OCI-LY1 (cell line): ENCODE measurements around the gene DDX56.

ENCODE experiments used
- H2AFZ ChIP-seq: fragments of 200-600 bp; sonication (generic), shearing (Covaris generic); 2 replicates; pipeline ENCODE4 v1.6.0; 2014; ENCODE audit warnings: antibody characterized with exemption, mild to moderate bottlenecking, low read length
- H3F3A ChIP-seq: fragments of 200-600 bp; sonication (generic), shearing (Covaris generic); 2 replicates; pipeline ENCODE4 v1.6.0; 2014; ENCODE audit warnings: mild to moderate bottlenecking, antibody characterized with exemption, low read length, moderate library complexity; ENCODE audit not compliant: insufficient read depth
- H3K27ac ChIP-seq: fragments of 200-600 bp; sonication (generic); 2 replicates; pipeline ENCODE4 v1.5.1; 2014; ENCODE audit warnings: low read length, mixed run types, mild to moderate bottlenecking, low read depth; ENCODE audit not compliant: poor library complexity, severe bottlenecking
- H3K27me3 ChIP-seq: fragments of 200-600 bp; sonication (generic); 2 replicates; pipeline ENCODE4 v1.6.0; 2014; ENCODE audit warnings: antibody characterized with exemption, mild to moderate bottlenecking, low read length, moderate library complexity; ENCODE audit not compliant: insufficient read depth
- H3K36me3 ChIP-seq: fragments of 200-600 bp; sonication (generic); 2 replicates; pipeline ENCODE4 v1.6.1; 2014; ENCODE audit warnings: mild to moderate bottlenecking, antibody characterized with exemption, low read length, moderate library complexity, mixed read lengths; ENCODE audit not compliant: insufficient read depth
- H3K4me1 ChIP-seq: fragments of 200-600 bp; sonication (generic); 2 replicates; pipeline ENCODE4 v1.5.1; 2014; ENCODE audit warnings: mild to moderate bottlenecking, low read length, moderate library complexity; ENCODE audit not compliant: insufficient read depth, severe bottlenecking
- H3K4me2 ChIP-seq: fragments of 200-600 bp; sonication (generic), shearing (Covaris generic); 2 replicates; pipeline ENCODE4 v1.6.1; 2014; ENCODE audit warnings: low read length
- H3K4me3 ChIP-seq: fragments of 200-600 bp; sonication (generic); 2 replicates; pipeline ENCODE4 v1.5.1; 2014; ENCODE audit warnings: low read length, low read depth, mild to moderate bottlenecking, mixed read lengths; ENCODE audit not compliant: poor library complexity, severe bottlenecking
- H3K79me2 ChIP-seq: fragments of 200-600 bp; shearing (Covaris generic); 2 replicates; pipeline ENCODE4 v1.6.1; 2016; ENCODE audit warnings: mixed run types, low read length, mixed read lengths; ENCODE audit not compliant: insufficient read depth
- H3K9ac ChIP-seq: fragments of 200-600 bp; sonication (generic), shearing (Covaris generic); 2 replicates; pipeline ENCODE4 v1.6.1; 2014; ENCODE audit warnings: mild to moderate bottlenecking, low read length, mixed read lengths
- H3K9me2 ChIP-seq: fragments of 200-600 bp; sonication (generic), shearing (Covaris generic); 2 replicates; pipeline ENCODE4 v1.6.1; 2014; ENCODE audit warnings: low read depth, mild to moderate bottlenecking, low read length, mixed read lengths
- H3K9me3 ChIP-seq: fragments of 200-600 bp; shearing (Covaris generic); 2 replicates; pipeline ENCODE4 v1.6.1; 2014; ENCODE audit warnings: low read length, mixed read lengths
- H4K20me1 ChIP-seq: fragments of 200-600 bp; sonication (generic), shearing (Covaris generic); 2 replicates; pipeline ENCODE4 v1.6.0; 2016; ENCODE audit warnings: mild to moderate bottlenecking, low read length; ENCODE audit not compliant: insufficient read depth
- EZH2 ChIP-seq: fragments of 200-600 bp; sonication (generic), shearing (Covaris generic); IDR thresholded peaks from 2 replicates; pipeline ENCODE4 v1.8.0; 2017; ENCODE audit warnings: borderline replicate concordance, mixed run types, mild to moderate bottlenecking, antibody characterized with exemption, low read length, moderate library complexity, mixed read lengths
- TF ChIP-seq, protein P1 (sequence below): fragments of 200-600 bp; sonication (generic), shearing (Covaris generic); IDR thresholded peaks from 2 replicates; pipeline ENCODE4 v1.5.1; 2017; ENCODE audit warnings: mild to moderate bottlenecking, antibody characterized with exemption, low read length, moderate library complexity, mixed read lengths

Gene DDX56

DNA sequence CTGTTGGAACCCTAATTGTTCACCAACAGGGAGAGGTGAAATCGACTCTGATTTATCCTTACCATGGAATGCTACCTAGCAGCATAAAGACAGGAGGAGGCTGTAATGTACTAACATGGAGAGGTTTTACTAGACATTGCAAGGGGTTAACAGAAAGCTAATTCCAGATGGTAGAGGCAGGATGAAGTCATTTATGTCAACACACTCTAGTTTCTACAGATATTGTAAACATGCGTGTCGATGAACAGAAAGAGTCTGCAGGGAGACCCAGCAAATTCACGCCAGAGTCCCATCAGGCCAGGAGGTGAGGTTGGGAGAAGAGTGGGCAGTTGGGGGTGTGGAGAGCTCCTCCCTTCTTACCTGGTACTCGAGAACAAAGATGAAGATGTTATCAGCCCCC lies 39.6 kb downstream of the DDX56 start:
- no peaks in the 10 kb centered on the region for H3K9me2 ChIP-seq
- peaks cover under 1% of the 10 kb centered on the region; the same call in 1 of the 2 replicates for H3K27me3 ChIP-seq
- H3K36me3 ChIP-seq = no peaks in the 10 kb centered on the region
- no peak overlapping the region for H3K27ac ChIP-seq
- no peak overlapping the region for H3K9ac ChIP-seq
- TF ChIP-seq, protein P1, sequence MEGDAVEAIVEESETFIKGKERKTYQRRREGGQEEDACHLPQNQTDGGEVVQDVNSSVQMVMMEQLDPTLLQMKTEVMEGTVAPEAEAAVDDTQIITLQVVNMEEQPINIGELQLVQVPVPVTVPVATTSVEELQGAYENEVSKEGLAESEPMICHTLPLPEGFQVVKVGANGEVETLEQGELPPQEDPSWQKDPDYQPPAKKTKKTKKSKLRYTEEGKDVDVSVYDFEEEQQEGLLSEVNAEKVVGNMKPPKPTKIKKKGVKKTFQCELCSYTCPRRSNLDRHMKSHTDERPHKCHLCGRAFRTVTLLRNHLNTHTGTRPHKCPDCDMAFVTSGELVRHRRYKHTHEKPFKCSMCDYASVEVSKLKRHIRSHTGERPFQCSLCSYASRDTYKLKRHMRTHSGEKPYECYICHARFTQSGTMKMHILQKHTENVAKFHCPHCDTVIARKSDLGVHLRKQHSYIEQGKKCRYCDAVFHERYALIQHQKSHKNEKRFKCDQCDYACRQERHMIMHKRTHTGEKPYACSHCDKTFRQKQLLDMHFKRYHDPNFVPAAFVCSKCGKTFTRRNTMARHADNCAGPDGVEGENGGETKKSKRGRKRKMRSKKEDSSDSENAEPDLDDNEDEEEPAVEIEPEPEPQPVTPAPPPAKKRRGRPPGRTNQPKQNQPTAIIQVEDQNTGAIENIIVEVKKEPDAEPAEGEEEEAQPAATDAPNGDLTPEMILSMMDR = no peak
- no peak overlapping the region for H2AFZ ChIP-seq
- no peaks in the 10 kb centered on the region for H3K9me3 ChIP-seq
- no peaks in the 10 kb centered on the region for H3K79me2 ChIP-seq
- H3F3A ChIP-seq = no peaks in the 10 kb centered on the region
- H3K4me1 ChIP-seq = no peaks in the 10 kb centered on the region
- H3K4me2 ChIP-seq = no peak overlapping the region
- no peak overlapping the region for H3K4me3 ChIP-seq
- no peaks in the 10 kb centered on the region for H4K20me1 ChIP-seq

DNA sequence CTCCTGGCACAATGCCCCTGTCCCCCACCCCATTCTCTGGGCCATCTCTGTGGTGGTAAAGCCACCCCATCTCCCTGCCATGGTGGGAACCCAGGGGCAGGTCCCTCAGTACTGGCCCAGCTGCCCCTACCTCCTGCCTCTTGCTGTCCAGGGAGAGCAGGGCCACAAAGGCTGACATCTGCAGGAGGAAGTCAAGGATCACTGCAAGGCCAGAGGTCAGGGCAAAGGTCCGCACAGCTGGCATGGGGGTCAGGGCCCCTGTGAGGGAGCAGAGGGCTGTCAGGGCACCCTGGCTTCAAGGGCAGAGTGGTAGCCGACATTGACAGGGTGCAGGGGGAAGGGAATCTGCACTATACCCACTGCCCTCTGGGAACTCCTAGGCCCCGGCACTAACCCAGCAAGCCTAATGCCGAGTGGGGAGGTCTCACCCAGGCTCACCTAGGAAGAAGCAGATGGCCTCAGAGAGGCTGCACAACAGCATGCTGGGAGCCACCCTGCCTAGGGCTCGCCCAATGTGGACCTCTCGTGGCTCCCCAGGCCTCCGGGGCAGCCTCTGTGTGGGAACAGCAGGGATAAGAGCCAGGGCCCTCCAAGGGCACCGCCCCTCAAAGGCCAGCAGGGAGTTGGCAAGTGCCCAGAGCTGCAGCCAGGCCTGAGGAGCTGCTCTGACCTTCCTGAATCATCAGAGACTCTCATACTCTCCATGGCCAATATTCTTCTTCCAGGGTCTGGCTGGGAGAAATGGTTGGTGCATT lies 40.2 kb downstream of the DDX56 start:
- TF ChIP-seq EZH2 = no peak
- TF ChIP-seq, protein P1 = no peak
- H3K4me1 ChIP-seq = no peaks in the 10 kb centered on the region
- H4K20me1 ChIP-seq = no peaks in the 10 kb centered on the region
- H3F3A ChIP-seq = no peaks in the 10 kb centered on the region
- no peak overlapping the region for H3K4me2 ChIP-seq
- H3K79me2 ChIP-seq = no peaks in the 10 kb centered on the region
- no peak overlapping the region for H3K27ac ChIP-seq
- H3K4me3 ChIP-seq = no peak overlapping the region
- no peak overlapping the region for H2AFZ ChIP-seq
- H3K9ac ChIP-seq = no peak overlapping the region
- H3K27me3 ChIP-seq = no peaks in the 10 kb centered on the region; the same call in 1 of the 2 replicates
- no peaks in the 10 kb centered on the region for H3K9me3 ChIP-seq
- no peaks in the 10 kb centered on the region for H3K9me2 ChIP-seq
- no peaks in the 10 kb centered on the region for H3K36me3 ChIP-seq

DNA sequence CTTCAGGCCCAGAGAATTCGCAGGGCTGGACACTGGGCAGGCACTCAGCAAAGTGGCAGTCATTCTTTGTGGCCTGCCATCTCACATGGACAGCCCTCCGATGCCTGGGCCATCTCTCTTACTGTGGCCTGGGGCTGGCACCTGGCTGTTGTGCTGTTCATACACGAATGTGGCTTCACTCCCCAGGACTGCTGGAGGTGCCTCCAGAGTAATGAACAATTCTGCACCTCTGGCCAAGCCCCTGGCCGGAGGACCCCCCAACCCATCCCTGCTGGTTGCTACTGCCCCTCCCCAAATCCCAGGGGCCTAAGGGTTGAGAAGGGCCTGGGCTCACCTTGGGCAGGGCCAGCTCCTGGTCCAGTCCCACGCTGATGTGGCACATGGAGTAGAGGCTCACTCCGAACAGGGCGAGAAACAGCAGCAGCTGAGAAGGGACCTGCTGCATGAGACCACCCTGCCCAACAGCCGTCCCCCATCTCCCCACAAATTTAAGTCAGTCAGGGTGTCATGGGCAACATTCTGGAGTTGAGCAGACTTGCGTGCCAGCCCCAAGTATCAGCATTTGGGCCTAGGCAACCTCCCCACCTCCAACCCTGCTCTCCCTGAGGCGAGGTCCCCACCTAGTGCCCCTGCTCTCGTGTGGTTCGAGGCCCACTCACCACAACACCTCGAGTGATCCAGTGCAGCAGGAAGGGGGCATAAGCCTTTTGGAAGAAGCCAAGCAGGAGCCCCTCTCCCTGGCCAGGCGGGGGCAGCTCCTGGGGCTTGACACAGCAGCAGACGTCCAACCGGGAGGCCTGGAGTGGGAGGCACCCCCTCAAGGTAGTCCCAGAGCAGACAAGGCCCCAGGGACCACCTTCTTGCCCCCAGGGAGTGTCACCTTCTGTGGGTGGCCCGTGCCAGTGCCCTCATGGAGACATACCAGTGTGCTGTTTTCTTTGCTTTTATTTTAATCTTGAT lies 42.0 kb downstream of the DDX56 start:
- Histone ChIP-seq H4K20me1 (no peaks in the 10 kb centered on the region), H2AFZ (no peak overlapping the region), H3K36me3 (no peaks in the 10 kb centered on the region), H3K9me3 (no peaks in the 10 kb centered on the region), H3K4me1 (no peaks in the 10 kb centered on the region), H3K9ac (no peak overlapping the region), H3K9me2 (no peaks in the 10 kb centered on the region), H3K4me3 (no peak overlapping the region), H3K27me3 (no peaks in the 10 kb centered on the region; the same call in 1 of the 2 replicates), H3K4me2 (no peak overlapping the region), H3F3A (no peaks in the 10 kb centered on the region), H3K27ac (no peak overlapping the region), H3K79me2 (no peaks in the 10 kb centered on the region)
- no peak for TF ChIP-seq EZH2
- TF ChIP-seq, protein P1 = no peak
